NB4 (cell line): ENCODE measurements around the gene KCNAB1.

ENCODE experiments used
- CTCF ChIP-seq: IDR thresholded peaks from one replicate; pipeline ENCODE4 v1.5.1; 2012; ENCODE audit warnings: low read depth, low read length
- POLR2A ChIP-seq: IDR thresholded peaks from 2 replicates; pipeline ENCODE4 v1.6.1; 2011; ENCODE audit warnings: mild to moderate bottlenecking; ENCODE audit not compliant: insufficient read length; ENCODE audit errors: extremely low read depth

- no peak for TF ChIP-seq CTCF
- no peak for TF ChIP-seq POLR2A
Observed at GRCh38 chr3:156483426-156483825, 363.0 kb downstream of the KCNAB1 start.
